Measurements from ENCODE around the gene MPZL1.

The MPZL1 gene

GRCh38 chr1:167704715-167705114 is 17.1 kb upstream of the MPZL1 start:
- Histone ChIP-seq H3K4me3 (replicated peaks; ENCODE audit: insufficient read depth, low read length) (no peak overlapping the region), H3K27ac (replicated peaks) (no peak overlapping the region), H3K27me3 (ENCODE audit: insufficient read depth, poor library complexity, severe bottlenecking) (no peaks in the 10 kb centered on the region)
- TF ChIP-seq SPI1 (IDR thresholded peaks at IDR 0.05; ENCODE audit: borderline replicate concordance, low read depth) (no peak), CTCF (IDR thresholded peaks at IDR 0.05; ENCODE audit: insufficient read depth, low read length) (no peak), GABPA (IDR thresholded peaks at IDR 0.05; ENCODE audit: low read depth) (no peak), REST (IDR thresholded peaks at IDR 0.05; ENCODE audit: insufficient replicate concordance, low read depth) (no peak), POLR2AphosphoS5 (IDR thresholded peaks at IDR 0.05; ENCODE audit: low read depth) (no peak)
- DNase-seq (ENCODE audit: low read depth in 1 of 2, low spot score in 1 of 2), result no peak

- no peak for DNase-seq (ENCODE audit: low read depth in 1 of 2, low spot score in 1 of 2)
- no peaks in the 10 kb centered on the region for H3K27me3 ChIP-seq (ENCODE audit: insufficient read depth, poor library complexity, severe bottlenecking)
- TF ChIP-seq GABPA (IDR thresholded peaks at IDR 0.05; ENCODE audit: low read depth) (no peak), POLR2AphosphoS5 (IDR thresholded peaks at IDR 0.05; ENCODE audit: low read depth) (no peak), CTCF (IDR thresholded peaks at IDR 0.05; ENCODE audit: insufficient read depth, low read length) (no peak), REST (IDR thresholded peaks at IDR 0.05; ENCODE audit: insufficient replicate concordance, low read depth) (no peak)
- H3K4me3 ChIP-seq (replicated peaks; ENCODE audit: insufficient read depth, low read length), result no peak overlapping the region
- no peak overlapping the region for H3K27ac ChIP-seq (replicated peaks)
These were observed 16.5 kb upstream of the MPZL1 start for GRCh38 chr1:167705250-167705649.

- DNase-seq (ENCODE audit: low read depth in 1 of 2, low spot score in 1 of 2), result no peak
- H3K27me3 ChIP-seq (ENCODE audit: insufficient read depth, poor library complexity, severe bottlenecking), result no peaks in the 10 kb centered on the region
- TF ChIP-seq REST (IDR thresholded peaks at IDR 0.05; ENCODE audit: insufficient replicate concordance, low read depth), result no peak
- no peak for TF ChIP-seq CTCF (IDR thresholded peaks at IDR 0.05; ENCODE audit: insufficient read depth, low read length)
- no peak for TF ChIP-seq SPI1 (IDR thresholded peaks at IDR 0.05; ENCODE audit: borderline replicate concordance, low read depth)
- no peak for TF ChIP-seq POLR2AphosphoS5 (IDR thresholded peaks at IDR 0.05; ENCODE audit: low read depth)
- TF ChIP-seq GABPA (IDR thresholded peaks at IDR 0.05; ENCODE audit: low read depth), result no peak
- no peak overlapping the region for H3K4me3 ChIP-seq (replicated peaks; ENCODE audit: insufficient read depth, low read length)
- H3K27ac ChIP-seq (replicated peaks), result no peak overlapping the region
These were observed 15.4 kb upstream of the MPZL1 start for GRCh38 chr1:167706363-167706762.

Measured in HL-60 (cell line).